ENCODE measurements around the gene DISP2.

DISP2 gene

DNA sequence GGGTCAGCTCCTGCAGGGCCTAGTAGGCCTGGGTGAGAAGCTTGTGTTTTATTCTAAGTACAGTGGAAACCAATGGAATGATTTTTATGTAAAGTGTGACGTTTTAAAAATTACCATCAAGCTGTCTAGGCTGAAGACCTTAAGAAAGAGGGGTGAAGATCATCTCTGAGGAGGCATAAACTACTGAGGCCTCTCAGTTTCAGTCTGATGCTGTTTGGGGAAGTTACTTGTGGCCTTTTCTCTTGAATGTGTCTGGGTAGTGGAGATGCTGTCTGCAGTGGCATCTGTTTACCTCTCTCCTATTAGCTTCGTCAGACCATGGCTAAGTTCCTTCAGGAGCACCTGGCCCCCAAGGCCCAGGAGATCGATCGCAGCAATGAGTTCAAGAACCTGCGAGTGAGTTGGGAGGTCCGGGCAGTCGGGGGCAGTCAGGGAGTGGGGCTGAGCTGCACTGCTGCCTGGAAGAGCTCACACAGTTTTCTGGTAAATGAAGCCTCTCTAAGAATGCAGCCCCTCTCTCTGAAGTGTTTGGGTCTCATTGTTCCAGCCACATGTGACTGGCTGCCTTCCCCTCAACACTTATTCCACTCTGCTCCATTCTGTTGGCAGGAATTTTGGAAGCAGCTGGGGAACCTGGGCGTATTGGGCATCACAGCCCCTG, 49.4 kb downstream of the DISP2 start:
- no CpG with 5 or more reads among the region's 8 CpGs for WGBS, 2 donors (ENCODE audit: extremely low coverage in 2 of 2, insufficient read length in 2 of 2, insufficient replicate concordance in 1 of 2)
- no peak overlapping the region for H3K4me3 ChIP-seq (ENCODE audit: low read length in 2 of 2)

DNA sequence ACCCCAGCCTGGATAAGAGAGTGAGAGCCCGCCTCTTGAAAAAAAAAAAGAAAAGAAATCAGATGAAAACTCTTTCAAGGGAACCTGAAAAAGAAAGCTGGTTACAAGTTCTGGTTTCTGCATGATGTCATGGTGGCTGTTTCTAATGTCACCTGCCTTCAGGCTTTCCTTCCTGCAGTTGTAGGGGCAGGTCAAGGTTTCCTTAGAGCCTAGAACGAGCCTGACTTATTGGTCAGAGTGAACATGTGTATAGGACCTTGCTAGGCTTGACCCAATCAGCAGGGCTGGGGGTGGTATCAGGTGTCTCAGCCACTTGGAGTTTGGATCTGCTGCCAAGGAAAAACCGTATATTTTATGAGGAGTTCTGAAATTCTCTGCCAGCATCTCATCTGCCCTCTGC, 51.3 kb downstream of the DISP2 start:
- Histone ChIP-seq H3K23ac (ENCODE audit: low read depth, low read length, poor library complexity) (no peak overlapping the region), H3K9me3 (replicated peaks in 1 of 2; ENCODE audit: control insufficient read depth in 2 of 2, insufficient read depth in 1 of 2, low read depth in 1 of 2, low read length in 2 of 2) (no peaks in the 10 kb centered on the region), H3K4ac (ENCODE audit: low read length) (no peak overlapping the region), H3K27ac (replicated peaks; ENCODE audit: low read length) (no peak overlapping the region), H3K36me3 (replicated peaks in 1 of 2; ENCODE audit: control insufficient read depth in 2 of 2, insufficient read depth in 2 of 2, low read length in 2 of 2) (peaks cover 44 to 71% of the 10 kb centered on the region in 2 donors), H3K4me2 (ENCODE audit: insufficient read depth, low read length, poor library complexity, severe bottlenecking) (no peak overlapping the region), H3K14ac (ENCODE audit: low read length) (no peak overlapping the region), H3K18ac (ENCODE audit: low read length) (no peak overlapping the region), H2AK5ac (ENCODE audit: low read depth, low read length) (no peak overlapping the region), H4K8ac (ENCODE audit: low read depth, low read length) (no peak overlapping the region), H3K4me1 (ENCODE audit: control insufficient read depth in 2 of 2, insufficient read depth in 1 of 2, low read depth in 1 of 2, low read length in 2 of 2) (peaks cover 1 to 6% of the 10 kb centered on the region in 2 donors), H3K4me3 (ENCODE audit: low read length in 2 of 2) (no peak overlapping the region), H2BK12ac (ENCODE audit: low read length) (no peak overlapping the region), H2AFZ (ENCODE audit: low read length) (no peak overlapping the region), H3K9ac (ENCODE audit: low read depth, low read length, poor library complexity) (no peak overlapping the region), H4K91ac (ENCODE audit: low read depth, low read length, poor library complexity) (no peak overlapping the region), H2BK120ac (ENCODE audit: low read depth, low read length) (no peak overlapping the region), H3K27me3 (ENCODE audit: control insufficient read depth in 3 of 3, insufficient read depth in 3 of 3, low read depth in 1 of 3, low read length in 3 of 3) (no peaks in the 10 kb centered on the region), H2BK5ac (ENCODE audit: low read length) (no peak overlapping the region), H2BK15ac (ENCODE audit: low read length) (no peak overlapping the region), H3K79me1 (ENCODE audit: low read depth, low read length) (peaks cover 5% of the 10 kb centered on the region)
- no CpG with 5 or more reads among the region's 3 CpGs for WGBS, 2 donors (ENCODE audit: extremely low coverage in 2 of 2, insufficient read length in 2 of 2, insufficient replicate concordance in 1 of 2)
- no peak for DNase-seq (ENCODE audit: low spot score)

More for the DNA sequence above, 49.4 kb downstream of the DISP2 start:
- Histone ChIP-seq H3K79me1 (ENCODE audit: low read depth, low read length) (peaks cover 5% of the 10 kb centered on the region), H3K4ac (ENCODE audit: low read length) (no peak overlapping the region), H3K4me2 (ENCODE audit: insufficient read depth, low read length, poor library complexity, severe bottlenecking) (no peak overlapping the region), H3K14ac (ENCODE audit: low read length) (no peak overlapping the region), H3K27ac (replicated peaks; ENCODE audit: low read length) (no peak overlapping the region), H3K4me1 (ENCODE audit: control insufficient read depth in 2 of 2, insufficient read depth in 1 of 2, low read depth in 1 of 2, low read length in 2 of 2) (peaks cover 1 to 6% of the 10 kb centered on the region in 2 donors), H3K23ac (ENCODE audit: low read depth, low read length, poor library complexity) (no peak overlapping the region), H3K27me3 (ENCODE audit: control insufficient read depth in 3 of 3, insufficient read depth in 3 of 3, low read depth in 1 of 3, low read length in 3 of 3) (no peaks in the 10 kb centered on the region), H2BK5ac (ENCODE audit: low read length) (no peak overlapping the region), H2BK12ac (ENCODE audit: low read length) (no peak overlapping the region), H4K91ac (ENCODE audit: low read depth, low read length, poor library complexity) (no peak overlapping the region), H2BK15ac (ENCODE audit: low read length) (no peak overlapping the region), H3K9me3 (replicated peaks in 1 of 2; ENCODE audit: control insufficient read depth in 2 of 2, insufficient read depth in 1 of 2, low read depth in 1 of 2, low read length in 2 of 2) (no peaks in the 10 kb centered on the region), H2BK120ac (ENCODE audit: low read depth, low read length) (no peak overlapping the region), H3K36me3 (replicated peaks in 1 of 2; ENCODE audit: control insufficient read depth in 2 of 2, insufficient read depth in 2 of 2, low read length in 2 of 2) (peaks cover 33 to 52% of the 10 kb centered on the region in 2 donors), H4K8ac (ENCODE audit: low read depth, low read length) (no peak overlapping the region), H3K9ac (ENCODE audit: low read depth, low read length, poor library complexity) (no peak overlapping the region), H2AK5ac (ENCODE audit: low read depth, low read length) (no peak overlapping the region), H3K18ac (ENCODE audit: low read length) (no peak overlapping the region), H2AFZ (ENCODE audit: low read length) (no peak overlapping the region)
- no peak for DNase-seq (ENCODE audit: low spot score)

DNA sequence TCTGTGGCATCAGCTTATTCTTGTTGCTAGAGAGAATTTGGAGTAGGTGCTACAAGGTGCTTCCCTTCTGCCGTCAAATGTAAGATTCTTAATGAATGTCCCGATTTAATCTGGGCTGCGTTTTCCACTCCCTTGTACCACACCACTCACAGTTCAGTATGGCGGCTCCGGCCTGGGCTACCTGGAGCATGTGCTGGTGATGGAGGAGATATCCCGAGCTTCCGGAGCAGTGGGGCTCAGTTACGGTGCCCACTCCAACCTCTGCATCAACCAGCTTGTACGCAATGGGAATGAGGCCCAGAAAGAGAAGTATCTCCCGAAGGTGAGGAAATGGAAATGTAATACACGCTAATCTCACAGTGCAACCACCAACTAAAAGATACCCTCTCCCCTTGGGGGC, 52.5 kb downstream of the DISP2 start:
- Histone ChIP-seq H3K4me1 (ENCODE audit: control insufficient read depth in 2 of 2, insufficient read depth in 1 of 2, low read depth in 1 of 2, low read length in 2 of 2) (peaks cover 0 to 5% of the 10 kb centered on the region in 2 donors), H3K36me3 (replicated peaks in 1 of 2; ENCODE audit: control insufficient read depth in 2 of 2, insufficient read depth in 2 of 2, low read length in 2 of 2) (peaks cover 52 to 82% of the 10 kb centered on the region in 2 donors), H4K8ac (ENCODE audit: low read depth, low read length) (no peak overlapping the region), H3K79me1 (ENCODE audit: low read depth, low read length) (peaks cover 5% of the 10 kb centered on the region), H3K4me2 (ENCODE audit: insufficient read depth, low read length, poor library complexity, severe bottlenecking) (no peak overlapping the region), H2BK12ac (ENCODE audit: low read length) (no peak overlapping the region), H2BK120ac (ENCODE audit: low read depth, low read length) (no peak overlapping the region), H3K18ac (ENCODE audit: low read length) (no peak overlapping the region), H3K27ac (replicated peaks; ENCODE audit: low read length) (no peak overlapping the region), H4K91ac (ENCODE audit: low read depth, low read length, poor library complexity) (no peak overlapping the region), H3K4me3 (ENCODE audit: low read length in 2 of 2) (no peak overlapping the region), H3K23ac (ENCODE audit: low read depth, low read length, poor library complexity) (no peak overlapping the region), H3K4ac (ENCODE audit: low read length) (no peak overlapping the region), H2BK5ac (ENCODE audit: low read length) (no peak overlapping the region), H3K14ac (ENCODE audit: low read length) (no peak overlapping the region), H2AK5ac (ENCODE audit: low read depth, low read length) (no peak overlapping the region), H3K9ac (ENCODE audit: low read depth, low read length, poor library complexity) (no peak overlapping the region), H2BK15ac (ENCODE audit: low read length) (no peak overlapping the region), H3K9me3 (replicated peaks in 1 of 2; ENCODE audit: control insufficient read depth in 2 of 2, insufficient read depth in 1 of 2, low read depth in 1 of 2, low read length in 2 of 2) (no peaks in the 10 kb centered on the region), H2AFZ (ENCODE audit: low read length) (no peak overlapping the region), H3K27me3 (ENCODE audit: control insufficient read depth in 3 of 3, insufficient read depth in 3 of 3, low read depth in 1 of 3, low read length in 3 of 3) (no peaks in the 10 kb centered on the region)
- WGBS, 2 donors (ENCODE audit: extremely low coverage in 2 of 2, insufficient read length in 2 of 2, insufficient replicate concordance in 1 of 2), result no CpG with 5 or more reads among the region's 11 CpGs
- no peak for DNase-seq (ENCODE audit: low spot score)

DNA sequence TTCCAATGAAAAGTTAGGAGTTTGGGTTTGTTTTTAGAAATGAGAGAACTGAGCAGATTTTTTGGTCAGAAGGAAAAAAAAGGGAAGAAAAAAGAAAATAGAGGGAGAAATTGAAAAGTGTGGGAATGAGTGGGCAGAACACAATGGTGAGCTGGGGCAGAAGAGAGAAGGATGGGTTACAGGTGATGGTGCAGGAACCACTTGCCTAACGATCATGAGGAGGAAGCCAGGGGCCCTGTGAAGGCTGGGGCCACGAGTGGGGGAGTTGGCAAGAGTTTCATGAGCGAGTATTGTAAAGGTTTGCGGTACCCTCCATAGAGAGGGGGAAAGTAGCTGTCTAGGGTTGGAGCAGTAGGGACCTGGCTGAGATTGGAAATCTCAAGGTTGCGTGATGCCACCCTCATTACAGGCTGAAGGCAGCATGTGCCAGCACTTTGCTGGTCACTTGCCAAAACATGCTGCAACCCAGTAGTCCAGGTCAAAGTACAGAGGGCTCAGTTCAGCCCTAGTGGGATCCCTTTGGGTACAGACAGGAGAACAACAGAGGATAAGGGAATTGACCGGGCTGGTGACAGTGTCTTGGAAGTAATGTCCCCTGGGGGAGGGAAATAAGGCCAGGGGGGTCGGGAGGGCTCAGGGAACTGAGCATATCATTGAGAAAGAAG, 54.2 kb downstream of the DISP2 start:
- Histone ChIP-seq H4K8ac (ENCODE audit: low read depth, low read length) (no peak overlapping the region), H3K9me3 (replicated peaks in 1 of 2; ENCODE audit: control insufficient read depth in 2 of 2, insufficient read depth in 1 of 2, low read depth in 1 of 2, low read length in 2 of 2) (no peaks in the 10 kb centered on the region), H3K27me3 (ENCODE audit: control insufficient read depth in 3 of 3, insufficient read depth in 3 of 3, low read depth in 1 of 3, low read length in 3 of 3) (no peaks in the 10 kb centered on the region), H3K27ac (replicated peaks; ENCODE audit: low read length) (no peak overlapping the region), H3K4me2 (ENCODE audit: insufficient read depth, low read length, poor library complexity, severe bottlenecking) (no peak overlapping the region), H4K91ac (ENCODE audit: low read depth, low read length, poor library complexity) (no peak overlapping the region), H2AK5ac (ENCODE audit: low read depth, low read length) (no peak overlapping the region), H2BK5ac (ENCODE audit: low read length) (no peak overlapping the region), H3K18ac (ENCODE audit: low read length) (no peak overlapping the region), H3K23ac (ENCODE audit: low read depth, low read length, poor library complexity) (no peak overlapping the region), H3K79me1 (ENCODE audit: low read depth, low read length) (peaks cover 1% of the 10 kb centered on the region), H3K4ac (ENCODE audit: low read length) (no peak overlapping the region), H2BK15ac (ENCODE audit: low read length) (no peak overlapping the region), H2AFZ (ENCODE audit: low read length) (no peak overlapping the region), H3K9ac (ENCODE audit: low read depth, low read length, poor library complexity) (no peak overlapping the region), H3K4me1 (ENCODE audit: control insufficient read depth in 2 of 2, insufficient read depth in 1 of 2, low read depth in 1 of 2, low read length in 2 of 2) (peaks cover 0 to 2% of the 10 kb centered on the region in 2 donors), H3K4me3 (ENCODE audit: low read length in 2 of 2) (no peak overlapping the region), H3K14ac (ENCODE audit: low read length) (no peak overlapping the region), H3K36me3 (replicated peaks in 1 of 2; ENCODE audit: control insufficient read depth in 2 of 2, insufficient read depth in 2 of 2, low read length in 2 of 2) (peaks cover 60 to 93% of the 10 kb centered on the region in 2 donors), H2BK120ac (ENCODE audit: low read depth, low read length) (no peak overlapping the region), H2BK12ac (ENCODE audit: low read length) (no peak overlapping the region)
- WGBS, 2 donors (ENCODE audit: extremely low coverage in 2 of 2, insufficient read length in 2 of 2, insufficient replicate concordance in 1 of 2), result no CpG with 5 or more reads among the region's 7 CpGs
- no peak for DNase-seq (ENCODE audit: low spot score)

Data from neuronal stem cell (in vitro differentiated cells).